GM13977 (cell line): ENCODE data around the gene HDGFL2.

Experiments
- DNase-seq: peaks from one replicate; pipeline ENCODE4 v3.0.0; 2012; ENCODE audit warnings: low spot score
- in situ Hi-C: fragments of 300-500 bp; cut with MboI; formaldehyde crosslinking; loops from one replicate; pipeline ENCODE4 v1.12.0; 2022; ENCODE audit warnings: low sequenced_read_pairs, low pct_unique_long_range_greater_than_20kb, mixed read lengths, inconsistent platforms; ENCODE audit not compliant: unreplicated experiment
- TF ChIP-seq, protein P1 (sequence below): IDR thresholded peaks from 2 replicates; pipeline ENCODE4 v1.5.1; 2012; ENCODE audit warnings: mild to moderate bottlenecking, control low read depth; ENCODE audit not compliant: insufficient read depth; ENCODE audit errors: extremely low read depth, missing control alignments

HDGFL2 gene

DNA sequence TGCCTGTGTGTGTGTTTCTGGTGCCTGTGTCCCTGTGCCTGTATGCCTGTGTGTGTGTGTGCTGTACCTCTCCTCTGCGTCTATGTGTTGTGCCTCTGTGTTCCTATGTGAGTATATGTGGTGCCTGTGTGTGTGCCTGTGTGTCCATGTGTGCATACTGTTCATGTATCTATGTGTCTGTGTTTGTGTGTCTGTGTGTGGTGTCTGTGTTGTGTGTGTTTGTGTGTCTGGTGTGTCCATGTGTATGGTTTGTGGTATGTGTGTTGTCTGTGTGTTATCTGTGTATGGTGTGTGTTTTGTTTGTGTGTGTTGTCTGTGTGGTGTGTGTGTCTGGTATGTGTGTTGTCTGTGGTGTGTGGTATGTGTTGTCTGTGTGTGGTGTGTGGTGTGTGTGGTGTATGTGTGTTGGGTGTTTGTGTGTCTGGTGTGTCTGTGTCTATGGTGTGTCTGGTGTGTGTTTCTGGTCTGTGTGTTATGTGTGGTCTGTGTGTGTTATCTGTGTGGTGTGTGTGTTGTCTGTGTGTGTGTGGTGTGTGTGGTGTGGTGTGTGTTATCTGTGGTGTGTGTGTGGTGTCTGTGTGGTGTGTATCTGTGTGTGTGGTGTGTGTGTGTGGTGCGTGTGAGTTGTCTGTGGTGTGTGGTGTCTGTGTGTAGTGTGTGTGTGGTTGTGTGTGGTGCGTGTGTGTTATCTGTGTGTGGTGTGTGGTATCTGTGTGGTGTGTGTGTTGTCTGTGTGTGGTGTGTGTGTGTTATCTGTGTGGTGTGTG is 20.4 kb downstream of the HDGFL2 start:
- no peak for DNase-seq
- in situ Hi-C loops: no loop called here
- TF ChIP-seq, protein P1, sequence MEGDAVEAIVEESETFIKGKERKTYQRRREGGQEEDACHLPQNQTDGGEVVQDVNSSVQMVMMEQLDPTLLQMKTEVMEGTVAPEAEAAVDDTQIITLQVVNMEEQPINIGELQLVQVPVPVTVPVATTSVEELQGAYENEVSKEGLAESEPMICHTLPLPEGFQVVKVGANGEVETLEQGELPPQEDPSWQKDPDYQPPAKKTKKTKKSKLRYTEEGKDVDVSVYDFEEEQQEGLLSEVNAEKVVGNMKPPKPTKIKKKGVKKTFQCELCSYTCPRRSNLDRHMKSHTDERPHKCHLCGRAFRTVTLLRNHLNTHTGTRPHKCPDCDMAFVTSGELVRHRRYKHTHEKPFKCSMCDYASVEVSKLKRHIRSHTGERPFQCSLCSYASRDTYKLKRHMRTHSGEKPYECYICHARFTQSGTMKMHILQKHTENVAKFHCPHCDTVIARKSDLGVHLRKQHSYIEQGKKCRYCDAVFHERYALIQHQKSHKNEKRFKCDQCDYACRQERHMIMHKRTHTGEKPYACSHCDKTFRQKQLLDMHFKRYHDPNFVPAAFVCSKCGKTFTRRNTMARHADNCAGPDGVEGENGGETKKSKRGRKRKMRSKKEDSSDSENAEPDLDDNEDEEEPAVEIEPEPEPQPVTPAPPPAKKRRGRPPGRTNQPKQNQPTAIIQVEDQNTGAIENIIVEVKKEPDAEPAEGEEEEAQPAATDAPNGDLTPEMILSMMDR: no peak

DNA sequence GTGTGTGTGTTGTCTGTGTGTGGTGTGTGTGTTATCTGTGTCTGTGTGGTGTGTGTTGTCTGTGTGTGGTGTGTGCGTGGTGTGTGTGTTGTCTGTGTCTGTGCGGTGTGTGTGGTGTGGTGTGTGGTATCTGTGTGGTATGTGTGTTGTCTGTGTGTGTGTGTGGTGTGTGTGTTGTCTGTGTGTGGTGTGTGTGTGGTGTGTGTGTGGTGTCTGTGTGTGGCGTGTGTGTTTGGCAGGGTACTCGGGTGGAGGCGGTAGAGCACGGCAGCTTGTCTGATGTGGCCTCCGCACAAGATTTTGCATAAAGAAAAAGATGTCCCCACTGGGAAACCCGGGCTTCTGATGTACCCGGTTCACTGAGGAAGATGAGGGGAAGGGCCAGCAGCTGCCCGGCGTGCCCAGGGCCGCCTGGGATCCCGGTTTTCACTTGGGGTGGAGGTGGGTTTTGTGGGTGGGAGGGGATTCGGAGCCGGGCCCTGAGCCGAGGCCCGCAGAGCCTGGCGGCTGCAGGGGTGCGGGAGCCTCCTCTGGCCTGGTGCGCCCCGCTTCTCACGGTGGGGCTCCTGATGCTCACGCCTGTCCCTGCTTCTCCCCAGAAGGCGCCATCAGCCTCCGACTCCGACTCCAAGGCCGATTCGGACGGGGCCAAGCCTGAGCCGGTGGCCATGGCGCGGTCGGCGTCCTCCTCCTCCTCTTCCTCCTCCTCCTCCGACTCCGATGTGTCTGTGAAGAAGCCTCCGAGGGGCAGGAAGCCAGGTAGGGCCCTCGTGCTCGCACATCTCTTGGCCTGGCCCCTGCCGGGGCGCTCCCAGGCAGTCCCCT is 21.2 kb downstream of the HDGFL2 start:
- DNase-seq: no peak
- TF ChIP-seq, protein P1: no peak
- in situ Hi-C loops: no loop called here

DNA sequence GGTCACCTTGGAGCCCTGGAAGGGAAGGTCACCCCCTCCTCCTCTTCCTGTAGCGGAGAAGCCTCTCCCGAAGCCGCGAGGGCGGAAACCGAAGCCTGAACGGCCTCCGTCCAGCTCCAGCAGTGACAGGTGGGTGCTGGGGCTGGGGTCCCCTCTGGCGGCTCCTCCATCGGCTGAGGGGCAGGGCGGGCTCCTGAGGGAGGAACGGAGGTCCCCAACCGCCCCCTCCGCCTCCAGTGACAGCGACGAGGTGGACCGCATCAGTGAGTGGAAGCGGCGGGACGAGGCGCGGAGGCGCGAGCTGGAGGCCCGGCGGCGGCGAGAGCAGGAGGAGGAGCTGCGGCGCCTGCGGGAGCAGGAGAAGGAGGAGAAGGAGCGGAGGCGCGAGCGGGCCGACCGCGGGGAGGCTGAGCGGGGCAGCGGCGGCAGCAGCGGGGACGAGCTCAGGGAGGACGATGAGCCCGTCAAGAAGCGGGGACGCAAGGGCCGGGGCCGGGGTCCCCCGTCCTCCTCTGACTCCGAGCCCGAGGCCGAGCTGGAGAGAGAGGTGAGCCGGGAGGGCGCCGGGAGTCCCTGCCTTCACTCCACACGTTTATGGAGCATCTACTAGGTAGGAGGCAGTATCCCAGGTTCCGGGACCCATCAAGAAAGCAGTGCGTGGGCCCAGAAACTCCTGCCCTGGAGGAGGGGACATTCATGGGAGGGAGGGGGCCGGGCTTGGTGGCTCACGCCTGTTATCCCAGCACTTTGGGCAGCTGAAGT is 22.0 kb downstream of the HDGFL2 start:
- no peak for DNase-seq
- TF ChIP-seq, protein P1: no peak
- in situ Hi-C loops: no loop called here

DNA sequence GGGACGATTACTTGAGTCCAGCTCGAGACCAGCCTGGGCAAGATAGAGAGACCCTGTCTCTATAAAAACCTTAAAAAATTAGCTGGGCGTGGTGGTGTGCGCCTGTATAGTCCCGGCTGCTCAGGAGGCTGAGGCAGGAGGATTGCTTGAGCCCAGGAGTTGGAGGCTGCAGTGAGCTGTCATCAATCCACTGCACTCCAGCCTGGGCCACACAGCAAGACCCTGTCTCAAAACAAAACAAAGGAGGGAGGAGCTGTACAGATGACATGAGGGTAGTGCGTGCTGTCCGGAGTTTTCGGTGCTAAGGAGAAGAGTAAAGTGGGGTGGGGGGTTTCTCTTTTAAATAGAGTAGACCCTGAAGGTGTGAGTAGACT is 22.6 kb downstream of the HDGFL2 start:
- TF ChIP-seq, protein P1: no peak
- in situ Hi-C loops: no loop called here
- DNase-seq: no peak

DNA sequence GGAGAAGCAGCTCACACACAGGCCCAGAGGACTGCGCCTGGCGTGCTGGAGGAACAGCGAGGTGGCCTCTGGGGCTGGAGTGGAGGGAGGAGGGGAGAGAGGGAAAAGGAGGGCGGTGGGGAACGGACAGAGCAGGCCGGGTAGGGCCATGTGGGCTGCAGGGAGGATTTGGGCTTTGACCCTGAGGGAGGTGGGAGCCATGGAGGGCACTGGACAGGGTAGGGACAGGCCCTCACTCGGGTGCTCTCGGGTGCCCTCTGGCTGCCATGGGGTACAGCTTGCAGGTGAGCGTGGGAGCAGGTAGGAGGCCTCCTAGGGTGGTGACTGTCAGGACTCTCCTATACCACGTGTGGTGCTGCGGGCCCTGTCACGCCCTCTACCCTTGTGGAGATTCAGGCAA is 23.4 kb downstream of the HDGFL2 start:
- in situ Hi-C loops: no loop called here
- no peak for DNase-seq
- TF ChIP-seq, protein P1: no peak

DNA sequence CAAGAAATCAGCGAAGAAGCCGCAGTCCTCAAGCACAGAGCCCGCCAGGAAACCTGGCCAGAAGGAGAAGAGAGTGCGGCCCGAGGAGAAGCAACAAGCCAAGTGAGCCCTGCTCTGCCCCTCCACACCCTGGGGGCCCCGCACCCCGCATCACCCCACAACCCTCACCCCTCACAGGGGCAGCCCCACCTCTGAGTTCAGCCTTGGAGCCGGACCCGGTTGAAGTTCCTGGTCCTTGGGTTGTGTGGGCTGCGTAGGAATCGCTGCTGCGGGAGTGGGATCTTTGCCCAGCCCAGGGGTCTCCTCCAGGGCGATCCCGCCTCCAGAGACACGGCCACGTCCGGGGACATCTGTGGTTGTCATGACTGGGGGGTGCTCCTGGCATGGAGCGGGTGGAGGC is 24.2 kb downstream of the HDGFL2 start:
- no peak for DNase-seq
- TF ChIP-seq, protein P1: no peak
- in situ Hi-C loops: no loop called here
